GM19467 (cell line): ENCODE results near the gene PTPRC.
A peak's percentile ranks its signal among the peaks of the same experiment; 100 is the strongest.
"Not testable (repeated sequence)": the region's sequence is repeated elsewhere in the genome, so short reads cannot be mapped to it uniquely, and the experiment has no call there.

Source experiments
- ATAC-seq: cut with Tn5 transposase; IDR thresholded peaks from one replicate; pipeline ENCODE4 v1.9.1; 2021; ENCODE audit warnings: mild to moderate bottlenecking, moderate library complexity; ENCODE audit not compliant: unreplicated experiment

The PTPRC gene

GRCh38 chr1:198638894-198639635 lies at the start of gene PTPRC:
Gene PTPRC, plus strand, starts transcription at chr1:198639040. Its CDS starts 229 bp downstream, at chr1:198639269.
- ATAC-seq = peak; percentile 71

GRCh38 chr1:198590454-198590853 lies 48.4 kb upstream of the PTPRC start:
- no peak for ATAC-seq

DNA sequence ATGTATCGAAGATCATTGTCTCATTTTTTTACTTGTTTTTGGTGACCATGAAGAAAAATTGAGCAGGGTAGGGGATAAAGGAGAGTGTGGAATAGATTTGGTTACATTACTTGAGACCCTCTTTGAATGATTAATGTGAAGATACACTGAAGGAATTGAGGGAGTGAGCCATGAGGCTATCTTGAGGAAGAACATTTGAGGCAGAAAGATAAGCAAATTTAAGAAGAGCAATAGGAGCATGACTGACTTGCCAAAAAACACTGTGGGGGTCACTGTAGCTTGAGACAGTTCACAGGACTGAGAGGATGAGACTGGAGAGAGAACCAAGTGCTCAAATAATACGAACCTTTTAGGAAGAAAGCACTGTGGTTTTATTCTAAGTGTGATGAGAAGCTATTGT lies 43.1 kb upstream of the PTPRC start:
- no peak for ATAC-seq

- peak; percentile 30 for ATAC-seq
Measured at GRCh38 chr1:198597690-198598430, 41.0 kb upstream of the PTPRC start.

DNA sequence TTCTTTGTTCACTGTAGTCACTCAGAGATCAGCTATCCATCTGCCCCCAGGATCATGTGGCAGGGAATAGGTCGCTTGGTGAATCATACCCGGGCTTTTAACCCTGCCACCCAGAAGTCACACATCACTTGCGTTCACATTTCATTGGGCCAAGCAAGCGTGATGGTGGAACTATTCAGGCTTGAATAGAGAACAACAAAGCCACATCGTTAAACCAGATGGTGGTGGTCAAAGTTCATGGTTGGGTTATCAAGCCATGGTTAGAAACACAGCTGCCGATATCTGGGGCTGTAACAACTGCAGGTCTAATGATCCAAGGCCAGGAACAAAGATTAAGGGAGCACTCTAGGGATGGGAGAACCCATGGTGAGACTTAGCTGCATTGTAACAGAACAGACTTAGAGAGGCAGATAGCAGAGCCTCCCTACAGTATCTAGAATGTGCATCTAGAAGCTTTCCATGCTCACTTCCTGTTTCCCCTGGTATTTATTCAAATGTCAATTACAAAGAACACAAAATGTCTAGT lies 40.0 kb upstream of the PTPRC start:
- peak; percentile 72 for ATAC-seq

DNA sequence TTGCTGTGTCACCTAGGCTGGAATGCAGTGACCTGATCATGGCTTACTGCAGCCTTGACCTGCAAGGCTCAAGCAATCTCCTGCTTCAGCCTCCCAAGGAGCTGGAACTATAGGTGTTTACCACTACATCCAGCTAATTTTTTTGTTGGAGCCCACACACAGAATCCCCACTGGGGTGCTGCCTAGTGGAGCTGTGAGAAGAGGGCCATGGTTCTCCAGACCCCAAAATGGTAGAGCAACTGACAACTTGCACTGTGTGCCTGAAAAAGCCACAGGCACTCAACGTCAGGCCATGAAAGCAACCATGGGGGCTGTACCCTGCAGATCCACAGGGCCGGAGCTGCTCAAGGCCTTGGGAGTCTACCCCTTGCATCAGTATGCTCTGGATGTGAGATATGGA lies 39.1 kb upstream of the PTPRC start:
- no peak for ATAC-seq

GRCh38 chr1:198600906-198601305 lies 37.9 kb upstream of the PTPRC start:
- no peak for ATAC-seq

DNA sequence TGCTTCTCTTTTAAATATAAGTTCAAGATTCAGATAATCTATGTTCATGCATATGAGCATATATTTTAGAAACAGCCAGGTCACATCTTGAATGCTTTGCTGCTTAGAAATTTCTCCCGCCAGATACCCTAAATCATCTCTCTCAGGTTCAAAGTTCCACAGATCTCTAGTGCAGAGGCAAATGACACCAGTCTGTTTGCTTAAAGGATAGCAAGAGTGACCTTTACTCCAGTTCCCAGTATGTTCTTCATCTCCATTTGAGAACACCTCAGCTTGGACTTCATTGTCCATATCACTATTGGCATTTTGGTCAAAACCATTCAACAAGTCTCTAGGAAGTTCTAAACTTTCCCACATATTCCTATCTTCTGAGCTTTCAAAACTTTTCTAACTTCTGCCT lies 37.5 kb upstream of the PTPRC start:
- ATAC-seq = not testable (repeated sequence)

DNA sequence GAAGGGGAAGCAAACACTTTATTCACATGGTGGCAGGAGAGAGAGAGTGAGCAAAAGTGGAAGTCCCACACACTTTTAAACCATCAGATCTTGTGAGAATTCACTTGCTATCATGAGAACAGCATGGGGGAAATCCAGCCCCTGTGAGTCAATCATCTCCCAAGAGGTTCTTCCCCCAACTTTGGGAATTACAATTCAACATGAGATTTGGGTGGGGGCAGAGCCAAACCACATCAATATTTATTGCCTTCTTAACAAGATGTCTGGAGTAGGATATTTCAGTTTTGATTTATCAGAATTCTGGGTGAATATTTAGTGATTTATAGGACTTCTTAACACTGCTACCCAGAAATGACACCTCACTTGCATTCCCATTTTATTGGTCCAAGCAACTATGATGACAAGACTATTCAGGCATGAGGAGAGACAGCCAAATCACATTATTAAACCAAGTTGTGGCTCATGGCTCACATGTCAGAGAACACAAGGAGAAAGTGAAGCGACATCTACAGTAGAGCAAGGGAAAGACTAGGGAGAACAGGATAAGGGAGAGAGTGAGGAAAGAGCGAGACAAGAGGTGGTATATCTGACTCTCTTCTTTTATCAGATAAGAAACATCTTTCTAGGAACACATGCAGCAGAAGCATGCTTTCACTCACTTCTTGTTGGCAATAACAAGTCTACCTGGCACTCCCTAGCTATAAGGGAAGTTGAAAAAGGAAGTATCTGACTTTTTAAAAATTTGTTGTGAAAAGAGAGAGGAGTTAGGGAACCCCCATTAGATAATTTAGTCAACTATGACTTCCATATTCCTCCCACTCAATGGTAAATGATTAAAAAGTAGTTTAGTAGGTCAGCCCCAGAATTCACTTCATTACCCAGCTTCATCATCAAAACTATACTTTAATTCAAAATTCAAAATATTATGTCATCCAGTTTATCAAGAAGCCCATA lies 36.6 kb upstream of the PTPRC start:
- no peak for ATAC-seq

- ATAC-seq = no peak
Measured at GRCh38 chr1:198604975-198605374, 33.9 kb upstream of the PTPRC start.

DNA sequence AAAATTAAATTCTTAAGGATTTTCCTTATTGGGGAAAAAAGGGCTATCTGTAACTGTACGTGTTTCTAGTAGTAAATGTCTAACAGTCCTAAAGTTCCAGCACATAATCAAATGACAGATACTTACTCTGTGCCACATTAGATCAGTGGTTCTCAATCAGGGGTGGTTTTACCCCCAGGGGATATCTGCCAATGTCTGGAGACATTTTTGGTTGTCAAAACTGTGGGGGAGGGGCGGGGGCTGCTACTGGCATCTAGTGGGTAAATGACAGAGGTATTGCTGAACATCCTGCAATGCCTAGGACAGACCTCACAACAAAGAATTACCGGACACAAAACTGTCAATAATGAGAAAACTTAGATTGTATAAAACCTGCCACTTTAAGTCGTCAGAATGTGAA lies 33.4 kb upstream of the PTPRC start:
- no peak for ATAC-seq

DNA sequence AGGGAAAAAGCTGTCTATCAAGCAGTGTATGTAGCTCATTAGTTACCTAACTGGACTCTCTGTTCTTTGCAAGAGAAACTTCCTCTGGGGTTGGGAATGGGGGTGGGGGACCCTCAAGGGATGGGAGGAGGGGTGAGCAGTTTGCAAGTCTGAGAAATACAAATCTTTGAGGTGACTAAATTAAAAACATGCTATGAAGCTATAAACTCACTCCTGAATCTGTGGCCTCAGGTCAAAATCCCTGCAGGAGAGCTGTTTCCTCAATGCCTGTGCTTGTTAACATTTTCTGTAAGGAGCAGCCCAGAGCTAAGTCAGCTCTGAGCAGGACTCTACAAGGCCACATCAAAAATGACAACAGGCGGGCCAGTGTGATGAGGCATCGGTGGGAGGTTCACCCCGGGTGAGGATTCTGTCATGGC lies 32.8 kb upstream of the PTPRC start:
- ATAC-seq = no peak

DNA sequence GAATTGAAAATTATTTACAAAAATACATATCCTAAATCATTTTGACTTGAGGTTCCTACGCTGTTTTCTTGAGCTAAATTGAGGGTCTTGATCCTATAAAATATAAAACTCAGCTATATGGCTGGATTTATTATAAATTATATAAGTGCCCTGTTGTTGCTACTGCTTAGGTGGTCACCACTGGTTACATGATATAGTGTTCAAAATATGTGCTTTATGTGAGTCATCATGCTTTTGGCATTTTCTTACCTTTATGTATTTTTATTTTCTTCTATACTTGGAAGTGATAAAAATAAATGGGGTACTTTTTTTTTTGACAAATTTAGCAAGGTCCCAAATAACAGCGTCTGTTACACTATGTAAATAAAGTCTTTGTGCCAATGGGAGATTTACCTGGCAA lies 31.1 kb upstream of the PTPRC start:
- ATAC-seq = no peak

- no peak for ATAC-seq
Measured at GRCh38 chr1:198610362-198610761, 28.5 kb upstream of the PTPRC start.

- ATAC-seq = no peak
Measured at GRCh38 chr1:198611219-198611618, 27.6 kb upstream of the PTPRC start.

- ATAC-seq = no peak
Measured at GRCh38 chr1:198612471-198613260, 26.2 kb upstream of the PTPRC start.

DNA sequence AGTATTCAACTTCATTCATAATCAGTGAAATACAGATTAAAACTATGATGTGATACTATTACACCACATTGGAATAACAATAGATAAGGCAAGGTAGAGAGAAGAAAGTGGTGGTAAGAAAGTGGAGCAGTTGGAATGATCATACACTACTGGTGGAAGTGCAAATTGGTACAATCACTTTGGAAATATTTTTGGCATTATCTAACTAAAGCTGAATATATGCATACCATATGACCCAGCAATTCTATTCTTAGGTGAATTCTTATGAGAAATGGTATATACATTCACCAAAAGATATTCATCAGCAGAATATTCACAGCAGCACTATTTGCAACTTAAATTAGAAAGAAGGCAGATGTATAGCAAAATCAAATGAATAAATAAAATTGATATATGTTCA lies 21.4 kb upstream of the PTPRC start:
- no peak for ATAC-seq

DNA sequence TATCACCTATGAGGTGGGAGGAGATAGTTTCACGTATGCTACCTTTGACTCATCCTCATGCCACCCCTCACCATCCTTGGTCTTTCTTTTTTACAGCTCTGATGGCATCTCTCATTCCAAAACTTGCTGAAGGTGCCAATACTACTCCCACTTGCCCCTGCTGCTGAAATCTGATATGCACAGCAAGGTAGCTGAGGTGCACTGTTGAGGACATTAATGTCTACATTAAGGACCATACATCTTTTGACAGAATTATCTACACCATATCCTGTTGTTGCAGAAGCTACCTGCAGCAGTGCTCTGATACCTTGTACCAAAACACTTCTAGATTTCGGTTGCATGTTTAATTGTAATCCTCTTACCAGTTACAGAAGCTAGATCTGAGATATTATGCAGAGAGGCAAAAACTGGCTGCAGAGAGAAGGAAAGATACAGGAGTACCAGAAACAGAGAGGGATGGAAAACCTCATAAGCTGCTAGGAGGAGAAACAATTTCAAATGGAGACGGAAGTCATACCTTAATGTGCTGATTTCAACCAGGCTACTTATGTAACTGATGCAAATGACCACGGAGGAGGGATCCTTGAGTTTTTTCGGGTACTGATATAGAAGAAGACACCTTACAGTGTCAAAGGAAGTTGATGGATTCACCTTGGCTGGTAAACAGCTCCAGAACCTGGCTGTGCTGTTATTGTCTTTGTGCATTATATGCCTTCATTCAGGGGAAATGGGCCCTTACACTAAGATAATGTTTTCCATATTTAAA lies 19.3 kb upstream of the PTPRC start:
- ATAC-seq = no peak

DNA sequence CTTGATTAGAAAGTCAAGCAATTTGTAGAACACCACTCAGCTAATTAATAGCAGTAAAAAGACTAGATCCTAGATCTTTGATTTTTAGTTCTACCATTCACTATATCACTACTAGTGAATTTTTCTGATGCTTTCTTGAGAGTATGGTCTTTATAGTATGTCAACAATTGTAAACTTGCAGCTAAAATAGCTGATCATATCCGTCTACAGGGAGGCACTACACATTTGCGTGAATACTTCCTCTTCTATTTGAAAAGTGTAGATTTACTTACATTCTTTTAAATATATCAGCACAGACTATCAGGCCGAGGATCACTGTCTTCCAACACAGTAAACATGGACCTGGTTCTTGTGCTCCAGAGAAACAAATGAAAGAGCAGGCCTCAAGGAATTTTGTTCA lies 18.6 kb upstream of the PTPRC start:
- ATAC-seq = no peak
